ENCODE results near the gene SP100. TPM values are rescaled to one million over a fixed set of nuclear protein-coding genes. Genes with fewer than 3 reads are reported as not detected.

The SP100 gene
- total RNA-seq, 4 donors from 2014 or later, result 70.1 to 102 (median 92.5) TPM

GRCh38 chr2:230496891-230497290 is 80.9 kb downstream of the SP100 start:
- Histone ChIP-seq H3K27me3 (no peaks in the 10 kb centered on the region), H3K4me1 (no peaks in the 10 kb centered on the region), H3K4me3 (no peak overlapping the region), H3K36me3 (peaks cover 0 to 88% of the 10 kb centered on the region in 2 donors), H3K9me3 (no peaks in the 10 kb centered on the region), H3K27ac (no peak overlapping the region)
- no peak for ATAC-seq
- TF ChIP-seq CTCF (IDR thresholded peaks at IDR 0.05) (no peak), POLR2AphosphoS5 (IDR thresholded peaks at IDR 0.05) (no peak), POLR2A (IDR thresholded peaks at IDR 0.05) (no peak), EP300 (IDR thresholded peaks at IDR 0.05) (no peak)
- WGBS, 2 donors (ENCODE audit: low coverage in 1 of 2), result 90% methylated on average over 2 of the region's 3 CpGs

- H3K4me3 ChIP-seq, result no peak overlapping the region
- no peaks in the 10 kb centered on the region for H3K27me3 ChIP-seq
- H3K36me3 ChIP-seq, result peaks cover 0 to 89% of the 10 kb centered on the region in 2 donors
- ATAC-seq, result no peak
- whole genome bisulfite sequencing, 2 donors (ENCODE audit: low coverage in 1 of 2), result 60 to 66% methylated on average over 5 of the region's 5 CpGs
- no peaks in the 10 kb centered on the region for H3K9me3 ChIP-seq
- no peak overlapping the region for H3K27ac ChIP-seq
- TF ChIP-seq EP300 (IDR thresholded peaks at IDR 0.05) (no peak), POLR2A (IDR thresholded peaks at IDR 0.05) (no peak), CTCF (IDR thresholded peaks at IDR 0.05) (no peak), POLR2AphosphoS5 (IDR thresholded peaks at IDR 0.05) (no peak)
- no peaks in the 10 kb centered on the region for H3K4me1 ChIP-seq
These were observed 82.6 kb downstream of the SP100 start for GRCh38 chr2:230498506-230499107.

- Histone ChIP-seq H3K36me3 (peaks cover 3 to 94% of the 10 kb centered on the region in 2 donors), H3K27me3 (no peaks in the 10 kb centered on the region), H3K4me3 (no peak overlapping the region), H3K27ac (no peak overlapping the region), H3K4me1 (no peaks in the 10 kb centered on the region), H3K9me3 (no peaks in the 10 kb centered on the region)
- 75 to 85% methylated on average over 7 of the region's 7 CpGs for WGBS, 2 donors (ENCODE audit: low coverage in 1 of 2)
- no peak for TF ChIP-seq CTCF (IDR thresholded peaks at IDR 0.05)
- TF ChIP-seq EP300 (IDR thresholded peaks at IDR 0.05), result no peak
- TF ChIP-seq POLR2A (IDR thresholded peaks at IDR 0.05), result no peak
- no peak for TF ChIP-seq POLR2AphosphoS5 (IDR thresholded peaks at IDR 0.05)
- no peak for ATAC-seq
These were observed 86.6 kb downstream of the SP100 start for GRCh38 chr2:230502593-230502992.

GRCh38 chr2:230503798-230504197 is 87.8 kb downstream of the SP100 start:
- TF ChIP-seq POLR2AphosphoS5 (IDR thresholded peaks at IDR 0.05) (no peak), POLR2A (IDR thresholded peaks at IDR 0.05) (no peak), EP300 (IDR thresholded peaks at IDR 0.05) (no peak), CTCF (IDR thresholded peaks at IDR 0.05) (no peak)
- no peaks in the 10 kb centered on the region for H3K9me3 ChIP-seq
- no peak for ATAC-seq
- no peaks in the 10 kb centered on the region for H3K27me3 ChIP-seq
- no peak overlapping the region for H3K27ac ChIP-seq
- H3K4me3 ChIP-seq, result no peak overlapping the region
- H3K4me1 ChIP-seq, result no peaks in the 10 kb centered on the region
- peaks cover 3 to 94% of the 10 kb centered on the region in 2 donors for H3K36me3 ChIP-seq

GRCh38 chr2:230505162-230505561 is 89.2 kb downstream of the SP100 start:
- Histone ChIP-seq H3K36me3 (peaks cover 3 to 95% of the 10 kb centered on the region in 2 donors), H3K27ac (no peak overlapping the region), H3K27me3 (no peaks in the 10 kb centered on the region), H3K4me3 (no peak overlapping the region), H3K9me3 (no peaks in the 10 kb centered on the region), H3K4me1 (no peaks in the 10 kb centered on the region)
- ATAC-seq, result no peak
- TF ChIP-seq CTCF (IDR thresholded peaks at IDR 0.05) (no peak), POLR2AphosphoS5 (IDR thresholded peaks at IDR 0.05) (no peak), POLR2A (IDR thresholded peaks at IDR 0.05) (no peak), EP300 (IDR thresholded peaks at IDR 0.05) (no peak)
- WGBS, 2 donors (ENCODE audit: low coverage in 1 of 2), result 86 to 100% methylated on average over 2 of the region's 2 CpGs

Measured in gastroesophageal sphincter (tissue), 4 donors.